ENCODE data around the gene SPX.

Gene SPX

DNA sequence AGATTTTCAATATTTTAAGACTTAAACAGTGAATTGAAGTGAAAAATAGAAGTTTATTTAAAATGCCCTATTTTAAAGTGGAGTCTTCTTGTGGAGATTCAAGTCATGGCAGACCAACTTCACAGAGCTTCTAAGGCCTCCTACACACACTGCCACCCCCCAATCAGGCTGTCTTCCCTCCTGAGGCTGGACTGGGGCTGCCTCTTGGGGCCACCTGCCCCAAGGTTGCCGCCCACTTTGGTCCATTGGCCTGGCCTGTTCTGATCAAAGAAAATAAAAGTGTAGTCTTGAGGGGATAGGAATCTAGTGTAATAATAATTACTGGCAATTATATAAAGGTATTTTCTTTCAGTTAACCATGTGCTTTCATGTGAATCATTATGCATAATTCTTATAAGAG is 23.2 kb upstream of the SPX start:
- peaks cover 80% of the 10 kb centered on the region for H3K79me2 ChIP-seq (ENCODE audit: control insufficient read depth, low read length)
- TF ChIP-seq EZH2phosphoT487 (IDR thresholded peaks at IDR 0.05; ENCODE audit: borderline replicate concordance, low read length), result no peak
- TF ChIP-seq, protein P1, sequence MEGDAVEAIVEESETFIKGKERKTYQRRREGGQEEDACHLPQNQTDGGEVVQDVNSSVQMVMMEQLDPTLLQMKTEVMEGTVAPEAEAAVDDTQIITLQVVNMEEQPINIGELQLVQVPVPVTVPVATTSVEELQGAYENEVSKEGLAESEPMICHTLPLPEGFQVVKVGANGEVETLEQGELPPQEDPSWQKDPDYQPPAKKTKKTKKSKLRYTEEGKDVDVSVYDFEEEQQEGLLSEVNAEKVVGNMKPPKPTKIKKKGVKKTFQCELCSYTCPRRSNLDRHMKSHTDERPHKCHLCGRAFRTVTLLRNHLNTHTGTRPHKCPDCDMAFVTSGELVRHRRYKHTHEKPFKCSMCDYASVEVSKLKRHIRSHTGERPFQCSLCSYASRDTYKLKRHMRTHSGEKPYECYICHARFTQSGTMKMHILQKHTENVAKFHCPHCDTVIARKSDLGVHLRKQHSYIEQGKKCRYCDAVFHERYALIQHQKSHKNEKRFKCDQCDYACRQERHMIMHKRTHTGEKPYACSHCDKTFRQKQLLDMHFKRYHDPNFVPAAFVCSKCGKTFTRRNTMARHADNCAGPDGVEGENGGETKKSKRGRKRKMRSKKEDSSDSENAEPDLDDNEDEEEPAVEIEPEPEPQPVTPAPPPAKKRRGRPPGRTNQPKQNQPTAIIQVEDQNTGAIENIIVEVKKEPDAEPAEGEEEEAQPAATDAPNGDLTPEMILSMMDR (IDR thresholded peaks at IDR 0.05; ENCODE audit: low read depth, low read length, poor library complexity, severe bottlenecking), result no peak
- H4K20me1 ChIP-seq (ENCODE audit: control insufficient read depth, insufficient read depth, low read depth, low read length), result no peaks in the 10 kb centered on the region
- H3K4me3 ChIP-seq (ENCODE audit: low read length), result peak overlapping the region; percentile 92
- H3K9me3 ChIP-seq (ENCODE audit: control insufficient read depth, insufficient read depth, low read length), result no peaks in the 10 kb centered on the region
- H3K4me1 ChIP-seq (ENCODE audit: control insufficient read depth, low read length), result peaks cover 25% of the 10 kb centered on the region
- 0 out of 2 replicates have a peak, but pooled peaks cover 2% of the 10 kb centered on the region for H3F3A ChIP-seq (ENCODE audit: control insufficient read depth, insufficient read depth)
- no peaks in the 10 kb centered on the region for H3K9me2 ChIP-seq (replicated peaks; ENCODE audit: control insufficient read depth, low read length)
- no peaks in the 10 kb centered on the region for H3K27me3 ChIP-seq (ENCODE audit: control insufficient read depth, low read length)
- peak overlapping the region; percentile 90 for H3K4me2 ChIP-seq (ENCODE audit: low read length)
- H3K27ac ChIP-seq (ENCODE audit: low read depth, low read length), result no peak overlapping the region
- H3K36me3 ChIP-seq (ENCODE audit: control insufficient read depth, low read length), result peaks cover 21% of the 10 kb centered on the region

- H3F3A ChIP-seq (ENCODE audit: control insufficient read depth, insufficient read depth), result no peaks in the 10 kb centered on the region
These were observed 20.2 kb upstream of the SPX start for GRCh38 chr12:21505888-21506287.

GRCh38 chr12:21507849-21508248 is 18.2 kb upstream of the SPX start:
- H3K79me2 ChIP-seq (ENCODE audit: control insufficient read depth, low read length), result peaks cover 35% of the 10 kb centered on the region
- H3K27ac ChIP-seq (ENCODE audit: low read depth, low read length), result no peak overlapping the region
- H3K9me2 ChIP-seq (replicated peaks; ENCODE audit: control insufficient read depth, low read length), result no peaks in the 10 kb centered on the region
- H3K36me3 ChIP-seq (ENCODE audit: control insufficient read depth, low read length), result peaks cover 32% of the 10 kb centered on the region
- peaks cover 6% of the 10 kb centered on the region for H3K4me1 ChIP-seq (ENCODE audit: control insufficient read depth, low read length)
- H3K27me3 ChIP-seq (ENCODE audit: control insufficient read depth, low read length), result no peaks in the 10 kb centered on the region
- no peak overlapping the region for H3K4me2 ChIP-seq (ENCODE audit: low read length)
- H3K9me3 ChIP-seq (ENCODE audit: control insufficient read depth, insufficient read depth, low read length), result no peaks in the 10 kb centered on the region
- no peaks in the 10 kb centered on the region for H3F3A ChIP-seq (ENCODE audit: control insufficient read depth, insufficient read depth)
- TF ChIP-seq, protein P1 (IDR thresholded peaks at IDR 0.05; ENCODE audit: low read depth, low read length, poor library complexity, severe bottlenecking), result no peak
- TF ChIP-seq EZH2phosphoT487 (IDR thresholded peaks at IDR 0.05; ENCODE audit: borderline replicate concordance, low read length), result no peak
- H3K4me3 ChIP-seq (ENCODE audit: low read length), result no peak overlapping the region
- H4K20me1 ChIP-seq (ENCODE audit: control insufficient read depth, insufficient read depth, low read depth, low read length), result no peaks in the 10 kb centered on the region

More at GRCh38 chr12:21505888-21506287, 20.2 kb upstream of the SPX start:
- Histone ChIP-seq H3K9me3 (ENCODE audit: control insufficient read depth, insufficient read depth, low read length) (no peaks in the 10 kb centered on the region), H3K4me2 (ENCODE audit: low read length) (no peak overlapping the region), H3K27ac (ENCODE audit: low read depth, low read length) (no peak overlapping the region), H4K20me1 (ENCODE audit: control insufficient read depth, insufficient read depth, low read depth, low read length) (no peaks in the 10 kb centered on the region), H3K4me1 (ENCODE audit: control insufficient read depth, low read length) (peaks cover 12% of the 10 kb centered on the region), H3K27me3 (ENCODE audit: control insufficient read depth, low read length) (no peaks in the 10 kb centered on the region), H3K4me3 (ENCODE audit: low read length) (no peak overlapping the region), H3K36me3 (ENCODE audit: control insufficient read depth, low read length) (peaks cover 24% of the 10 kb centered on the region), H3K9me2 (replicated peaks; ENCODE audit: control insufficient read depth, low read length) (no peaks in the 10 kb centered on the region), H3K79me2 (ENCODE audit: control insufficient read depth, low read length) (peaks cover 50% of the 10 kb centered on the region)
- TF ChIP-seq, protein P1 (IDR thresholded peaks at IDR 0.05; ENCODE audit: low read depth, low read length, poor library complexity, severe bottlenecking), result no peak
- no peak for TF ChIP-seq EZH2phosphoT487 (IDR thresholded peaks at IDR 0.05; ENCODE audit: borderline replicate concordance, low read length)
